Activated T-cell treated with anti-CD3 and anti-CD28 coated beads, Interleukin-2, amount 50 U/mL, for 72 hours (primary cell): Measurements from ENCODE around the gene SLC12A6. TPM values are rescaled to one million over a fixed set of nuclear protein-coding genes. Genes with fewer than 3 reads are reported as not detected.
"Not testable (repeated sequence)": the region's sequence is repeated elsewhere in the genome, so short reads cannot be mapped to it uniquely, and the experiment has no call there.

Experiments
- ATAC-seq, 2 donors: fragments of 150-1000 bp; cut with Tn5 transposase; replicated peaks in 1 of 2; 2 replicates each; pipeline ENCODE4 v1.10.0; 2021; ENCODE audit warnings: moderate library complexity in 2 of 2, mild to moderate bottlenecking in 1 of 2
- DNase-seq, 2 donors: peaks; one replicate each; pipeline ENCODE4 v3.0.0; 2021 to 2022; ENCODE audit warnings: mixed read lengths in 1 of 2
- H3K27ac Mint-ChIP-seq: one replicate; pipeline ENCODE4 v1.8.0; 2022; ENCODE audit warnings: mild to moderate bottlenecking, moderate library complexity, mixed read lengths
- H3K27me3 Mint-ChIP-seq: one replicate; pipeline ENCODE4 v1.8.0; 2022; ENCODE audit warnings: low read depth, mixed read lengths
- H3K36me3 Mint-ChIP-seq, 2 donors: one replicate each; pipeline ENCODE4 v1.8.0; 2022; ENCODE audit warnings: mixed read lengths in 2 of 2, mild to moderate bottlenecking in 1 of 2; ENCODE audit not compliant: insufficient read depth in 2 of 2
- H3K4me1 Mint-ChIP-seq: one replicate; pipeline ENCODE4 v1.8.0; 2022; ENCODE audit warnings: low read depth, mixed read lengths
- H3K4me3 Mint-ChIP-seq, 2 donors: one replicate each; pipeline ENCODE4 v1.8.0; 2022; ENCODE audit warnings: mild to moderate bottlenecking in 2 of 2, mixed read lengths in 2 of 2, moderate library complexity in 2 of 2
- H3K9me3 Mint-ChIP-seq, 2 donors: one replicate each; pipeline ENCODE4 v1.8.0; 2022; ENCODE audit warnings: mixed read lengths in 2 of 2
- total RNA-seq, 2 donors: library from RNA; stranded (reverse); gene quantifications; one replicate each; pipeline ENCODE4 v1.2.3, GENCODE V29; 2022

The SLC12A6 gene
- 10 to 100 TPM; 25.0 to 31.3 TPM for total RNA-seq

- H3K27me3 Mint-ChIP-seq, result no peaks in the 10 kb centered on the region
- H3K9me3 Mint-ChIP-seq, result no peaks in the 10 kb centered on the region
- H3K4me1 Mint-ChIP-seq, result peaks cover 73% of the 10 kb centered on the region
- H3K27ac Mint-ChIP-seq, result peak within 1 kb of the TSS; percentile 94
- DNase-seq (peak; percentile 93 to 95), ATAC-seq (peak; percentile 81 to 84)
- H3K36me3 Mint-ChIP-seq, result peaks cover 6 to 20% of the 10 kb centered on the region in 2 donors
- H3K4me3 Mint-ChIP-seq, result peak within 1 kb of the TSS; percentile 94 to 96
Observed at GRCh38 chr15:34337557-34338306, at the start of gene SLC12A6. Gene SLC12A6 (minus strand): TSS chr15:34337781. CDS start chr15:34336680, 1,101 bp downstream.

- H3K27me3 Mint-ChIP-seq, H3K27ac Mint-ChIP-seq, H3K36me3 Mint-ChIP-seq, H3K4me3 Mint-ChIP-seq, DNase-seq, H3K4me1 Mint-ChIP-seq, H3K9me3 Mint-ChIP-seq, ATAC-seq: not testable (repeated sequence)
Observed at GRCh38 chr15:34381829-34382521, 44.4 kb upstream of the SLC12A6 start.

- not testable (repeated sequence) for H3K27ac Mint-ChIP-seq, ATAC-seq, H3K9me3 Mint-ChIP-seq
Observed at GRCh38 chr15:34380491-34380890, 42.9 kb upstream of the SLC12A6 start.

GRCh38 chr15:34376856-34377255 lies 39.3 kb upstream of the SLC12A6 start:
- no peak for ATAC-seq
- Mint-ChIP-seq H3K9me3 (no peaks in the 10 kb centered on the region), H3K27ac (no peak overlapping the region), H3K36me3 (no peaks in the 10 kb centered on the region), H3K4me1 (no peaks in the 10 kb centered on the region), H3K4me3 (no peak overlapping the region), H3K27me3 (no peaks in the 10 kb centered on the region)
- DNase-seq, result no peak

More at GRCh38 chr15:34380491-34380890, 42.9 kb upstream of the SLC12A6 start:
- not testable (repeated sequence) for DNase-seq, H3K27me3 Mint-ChIP-seq, H3K4me3 Mint-ChIP-seq, H3K4me1 Mint-ChIP-seq, H3K36me3 Mint-ChIP-seq

- not testable (repeated sequence) for H3K4me1 Mint-ChIP-seq, H3K27me3 Mint-ChIP-seq
Observed at GRCh38 chr15:34375541-34375940, 38.0 kb upstream of the SLC12A6 start.

GRCh38 chr15:34374816-34375215 lies 37.2 kb upstream of the SLC12A6 start:
- Mint-ChIP-seq H3K27me3 (no peaks in the 10 kb centered on the region), H3K9me3 (no peaks in the 10 kb centered on the region), H3K4me1 (peaks cover 7% of the 10 kb centered on the region), H3K36me3 (no peaks in the 10 kb centered on the region), H3K27ac (no peak overlapping the region), H3K4me3 (no peak overlapping the region)
- no peak for DNase-seq
- ATAC-seq, result no peak

More at GRCh38 chr15:34375541-34375940, 38.0 kb upstream of the SLC12A6 start:
- not testable (repeated sequence) for H3K36me3 Mint-ChIP-seq, H3K9me3 Mint-ChIP-seq, ATAC-seq, H3K27ac Mint-ChIP-seq, DNase-seq, H3K4me3 Mint-ChIP-seq

- Mint-ChIP-seq H3K4me3 (no peak overlapping the region), H3K27ac (no peak overlapping the region), H3K27me3 (no peaks in the 10 kb centered on the region), H3K36me3 (no peaks in the 10 kb centered on the region), H3K4me1 (peaks cover 15% of the 10 kb centered on the region), H3K9me3 (no peaks in the 10 kb centered on the region)
- DNase-seq (no peak), ATAC-seq (no peak)
Observed at GRCh38 chr15:34373951-34374350, 36.4 kb upstream of the SLC12A6 start.

GRCh38 chr15:34370643-34371042 lies 33.1 kb upstream of the SLC12A6 start:
- peak overlapping the region; percentile 15 for H3K27ac Mint-ChIP-seq
- no peaks in the 10 kb centered on the region for H3K9me3 Mint-ChIP-seq
- H3K4me3 Mint-ChIP-seq, result no peak overlapping the region
- H3K36me3 Mint-ChIP-seq, result no peaks in the 10 kb centered on the region
- ATAC-seq (no peak), DNase-seq (no peak)
- H3K27me3 Mint-ChIP-seq, result no peaks in the 10 kb centered on the region
- H3K4me1 Mint-ChIP-seq, result peaks cover 29% of the 10 kb centered on the region

GRCh38 chr15:34370129-34370528 lies 32.5 kb upstream of the SLC12A6 start:
- Mint-ChIP-seq H3K27ac (peak overlapping the region; percentile 15), H3K4me1 (peaks cover 34% of the 10 kb centered on the region), H3K9me3 (no peaks in the 10 kb centered on the region), H3K27me3 (no peaks in the 10 kb centered on the region), H3K4me3 (peak overlapping the region in 1 of 2 donors; percentile 3), H3K36me3 (no peaks in the 10 kb centered on the region)
- DNase-seq (no peak), ATAC-seq (no peak)

- peak; percentile 90 to 92 for DNase-seq
- peak; percentile 88 to 92 for ATAC-seq
- peaks cover 42% of the 10 kb centered on the region for H3K4me1 Mint-ChIP-seq
- H3K27me3 Mint-ChIP-seq, result no peaks in the 10 kb centered on the region
- peak within 1 kb of the TSS; percentile 96 for H3K27ac Mint-ChIP-seq
- H3K9me3 Mint-ChIP-seq, result no peaks in the 10 kb centered on the region
- H3K36me3 Mint-ChIP-seq, result peaks cover 0 to 5% of the 10 kb centered on the region in 2 donors
- peak within 1 kb of the TSS; percentile 96 for H3K4me3 Mint-ChIP-seq
Observed at GRCh38 chr15:34367101-34368081, 29.8 kb upstream of the SLC12A6 start, which contains the start of gene LPCAT4. Gene LPCAT4 (minus strand): TSS chr15:34367196. CDS start chr15:34367100, 96 bp downstream.

- Mint-ChIP-seq H3K4me1 (peaks cover 42% of the 10 kb centered on the region), H3K4me3 (peak overlapping the region; percentile 96), H3K27ac (no peak overlapping the region), H3K36me3 (peaks cover 0 to 8% of the 10 kb centered on the region in 2 donors), H3K27me3 (no peaks in the 10 kb centered on the region), H3K9me3 (no peaks in the 10 kb centered on the region)
- DNase-seq, result peak; percentile 61 to 63
- peak; percentile 10 to 19 for ATAC-seq
Observed at GRCh38 chr15:34366271-34367065, 28.9 kb upstream of the SLC12A6 start.

- Mint-ChIP-seq H3K4me3 (peak overlapping the region; percentile 96), H3K27ac (no peak overlapping the region), H3K27me3 (no peaks in the 10 kb centered on the region), H3K4me1 (peaks cover 42% of the 10 kb centered on the region), H3K9me3 (no peaks in the 10 kb centered on the region), H3K36me3 (peaks cover 2 to 10% of the 10 kb centered on the region in 2 donors)
- ATAC-seq (no peak), DNase-seq (no peak)
Observed at GRCh38 chr15:34365836-34366235, 28.3 kb upstream of the SLC12A6 start.
